Mesendoderm (in vitro differentiated cells): Measurements from ENCODE around the gene BAG3. TPM values are rescaled to one million over a fixed set of nuclear protein-coding genes. Genes with fewer than 3 reads are reported as not detected.

Experiments
- DNase-seq: peaks from one replicate; pipeline ENCODE4 v3.0.0; 2013
- H2AK5ac ChIP-seq: 2 replicates; pipeline ENCODE4 v1.6.1; 2013; ENCODE audit warnings: low read length, inconsistent platforms
- H2BK120ac ChIP-seq: 2 replicates; pipeline ENCODE4 v1.6.1; 2013; ENCODE audit warnings: low read depth, mild to moderate bottlenecking, low read length, moderate library complexity, mixed read lengths
- H2BK15ac ChIP-seq: replicated peaks from 2 replicates; pipeline ENCODE4 v1.6.1; 2013; ENCODE audit warnings: low read depth, mild to moderate bottlenecking, moderate library complexity
- H2BK5ac ChIP-seq: 2 replicates; pipeline ENCODE4 v1.6.1; 2013; ENCODE audit warnings: low read length, inconsistent platforms
- H3K18ac ChIP-seq: 2 replicates; pipeline ENCODE4 v1.6.1; 2013; ENCODE audit warnings: mild to moderate bottlenecking, low read length, mixed read lengths
- H3K23ac ChIP-seq: one replicate; pipeline ENCODE4 v1.6.1; 2013; ENCODE audit warnings: low read length
- H3K27ac ChIP-seq: 2 replicates; pipeline ENCODE4 v1.5.1; 2013; ENCODE audit warnings: low read depth, mild to moderate bottlenecking, inconsistent platforms, low read length, moderate library complexity
- H3K27me3 ChIP-seq: 2 replicates; pipeline ENCODE4 v1.6.1; 2013; ENCODE audit warnings: low read length, control low read depth, mild to moderate bottlenecking, inconsistent platforms; ENCODE audit not compliant: insufficient read depth, poor library complexity
- H3K36me3 ChIP-seq: 2 replicates; pipeline ENCODE4 v1.6.1; 2013; ENCODE audit warnings: low read length, inconsistent platforms; ENCODE audit not compliant: control insufficient read depth, insufficient read depth
- H3K4ac ChIP-seq: one replicate; pipeline ENCODE4 v1.6.1; 2013; ENCODE audit warnings: low read depth, mild to moderate bottlenecking, low read length, moderate library complexity
- H3K4me1 ChIP-seq: 2 replicates; pipeline ENCODE4 v1.6.1; 2013; ENCODE audit warnings: low read depth, low read length, inconsistent platforms; ENCODE audit not compliant: control insufficient read depth
- H3K4me2 ChIP-seq: 2 replicates; pipeline ENCODE4 v1.6.1; 2013; ENCODE audit warnings: low read length
- H3K4me3 ChIP-seq: 2 replicates; pipeline ENCODE4 v1.5.1; 2013; ENCODE audit warnings: mild to moderate bottlenecking, low read length
- H3K56ac ChIP-seq: one replicate; pipeline ENCODE4 v1.6.1; 2013; ENCODE audit warnings: low read length
- H3K79me1 ChIP-seq: 2 replicates; pipeline ENCODE4 v1.6.1; 2013; ENCODE audit warnings: low read length, inconsistent platforms
- H3K79me2 ChIP-seq: 2 replicates; pipeline ENCODE4 v1.6.1; 2013; ENCODE audit warnings: mild to moderate bottlenecking, low read length; ENCODE audit not compliant: control insufficient read depth, insufficient read depth
- H3K9ac ChIP-seq: 2 replicates; pipeline ENCODE4 v1.6.1; 2013; ENCODE audit warnings: low read length, inconsistent platforms
- H4K5ac ChIP-seq: one replicate; pipeline ENCODE4 v1.6.1; 2013; ENCODE audit warnings: low read length
- H4K8ac ChIP-seq: one replicate; pipeline ENCODE4 v1.6.1; 2013; ENCODE audit warnings: low read depth, mild to moderate bottlenecking, control low read depth, low read length, moderate library complexity
- WGBS: extraction: QIAGEN DNeasy Blood & Tissue Kit; methylation state at CpG from one replicate; pipeline ENCODE4 v1.1.7; 2013; ENCODE audit warnings: low lambda C conversion rate, missing lambda C conversion rate; ENCODE audit not compliant: insufficient coverage; ENCODE audit errors: extremely low coverage; 5-methylcytosine and 5-hydroxymethylcytosine counted together
- polyA plus RNA-seq, 2 experiments: library from polyadenylated mRNA; stranded (reverse); fragments of 200-250 nt; gene quantifications; one replicate each; pipeline ENCODE4 v1.2.3, GENCODE V29; 2013

BAG3 gene
- polyA plus RNA-seq (2013, experiment 1 of 2), result 16.0 TPM
- polyA plus RNA-seq (2013, experiment 2 of 2), result 16.9 TPM

GRCh38 chr10:119650692-119651513 is at the start of gene BAG3:
BAG3 (plus strand) TSS chr10:119651380; CDS start chr10:119651676, 296 bp downstream.
- peak within 1 kb of the TSS; percentile 87 for H3K4ac ChIP-seq
- H3K56ac ChIP-seq, result peak within 1 kb of the TSS; percentile 96
- no peaks in the 10 kb centered on the region for H3K27me3 ChIP-seq
- H3K27ac ChIP-seq, result peak within 1 kb of the TSS; percentile 83
- H3K18ac ChIP-seq, result peak within 1 kb of the TSS; percentile 91
- H3K4me1 ChIP-seq, result peaks cover 12% of the 10 kb centered on the region
- peak within 1 kb of the TSS; percentile 87 for H2BK5ac ChIP-seq
- no peak within 1 kb of the TSS for H2AK5ac ChIP-seq
- peak within 1 kb of the TSS; percentile 46 for H3K4me2 ChIP-seq
- H2BK15ac ChIP-seq, result no peak within 1 kb of the TSS
- H3K79me1 ChIP-seq, result peaks cover 9% of the 10 kb centered on the region
- no CpG with 5 or more reads among the region's 60 CpGs for WGBS
- DNase-seq, result peak; percentile 91
- H2BK120ac ChIP-seq, result peak within 1 kb of the TSS; percentile 15
- H3K23ac ChIP-seq, result peak within 1 kb of the TSS; percentile 17
- H3K4me3 ChIP-seq, result peak within 1 kb of the TSS; percentile 75
- no peak within 1 kb of the TSS for H4K5ac ChIP-seq
- H3K79me2 ChIP-seq, result peaks cover 22% of the 10 kb centered on the region
- peak within 1 kb of the TSS; percentile 86 for H3K9ac ChIP-seq
- H3K36me3 ChIP-seq, result no peaks in the 10 kb centered on the region
- no peak within 1 kb of the TSS for H4K8ac ChIP-seq

- Histone ChIP-seq H3K4ac (no peak overlapping the region), H2BK15ac (no peak overlapping the region), H3K4me1 (no peaks in the 10 kb centered on the region), H3K79me1 (no peaks in the 10 kb centered on the region), H3K56ac (no peak overlapping the region), H2AK5ac (no peak overlapping the region), H3K27ac (no peak overlapping the region), H3K4me2 (no peak overlapping the region), H4K8ac (no peak overlapping the region), H3K4me3 (no peak overlapping the region), H3K23ac (no peak overlapping the region), H3K9ac (no peak overlapping the region), H3K27me3 (no peaks in the 10 kb centered on the region), H2BK120ac (no peak overlapping the region), H3K18ac (no peak overlapping the region), H3K79me2 (no peaks in the 10 kb centered on the region), H4K5ac (no peak overlapping the region), H2BK5ac (no peak overlapping the region), H3K36me3 (no peaks in the 10 kb centered on the region)
- DNase-seq, result peak; percentile 67
- no CpG with 5 or more reads among the region's 2 CpGs for WGBS
Measured at GRCh38 chr10:119602241-119603095, 48.7 kb upstream of the BAG3 start.

- no peaks in the 10 kb centered on the region for H3K79me2 ChIP-seq
- no peak for DNase-seq
- no peak overlapping the region for H3K27ac ChIP-seq
- H3K4me2 ChIP-seq, result no peak overlapping the region
- no peak overlapping the region for H3K23ac ChIP-seq
- H2BK15ac ChIP-seq, result no peak overlapping the region
- H3K36me3 ChIP-seq, result no peaks in the 10 kb centered on the region
- H3K4me1 ChIP-seq, result no peaks in the 10 kb centered on the region
- H4K8ac ChIP-seq, result no peak overlapping the region
- H3K56ac ChIP-seq, result no peak overlapping the region
- no peak overlapping the region for H3K9ac ChIP-seq
- H2BK5ac ChIP-seq, result no peak overlapping the region
- no peak overlapping the region for H3K4me3 ChIP-seq
- no peak overlapping the region for H2AK5ac ChIP-seq
- no peak overlapping the region for H2BK120ac ChIP-seq
- no peak overlapping the region for H3K4ac ChIP-seq
- H3K18ac ChIP-seq, result no peak overlapping the region
- no peak overlapping the region for H4K5ac ChIP-seq
- no peaks in the 10 kb centered on the region for H3K79me1 ChIP-seq
- no peaks in the 10 kb centered on the region for H3K27me3 ChIP-seq
Measured at GRCh38 chr10:119604468-119604867, 46.7 kb upstream of the BAG3 start.

- Histone ChIP-seq H3K4me1 (no peaks in the 10 kb centered on the region), H3K56ac (no peak overlapping the region), H2BK120ac (no peak overlapping the region), H3K36me3 (no peaks in the 10 kb centered on the region), H3K27ac (no peak overlapping the region), H4K8ac (no peak overlapping the region), H3K4ac (no peak overlapping the region), H4K5ac (no peak overlapping the region), H3K4me2 (no peak overlapping the region), H3K4me3 (no peak overlapping the region), H3K18ac (no peak overlapping the region), H3K9ac (no peak overlapping the region), H3K23ac (no peak overlapping the region), H2BK15ac (no peak overlapping the region), H2AK5ac (no peak overlapping the region), H3K27me3 (no peaks in the 10 kb centered on the region), H2BK5ac (no peak overlapping the region), H3K79me1 (no peaks in the 10 kb centered on the region), H3K79me2 (no peaks in the 10 kb centered on the region)
- DNase-seq, result peak; percentile 54
- no CpG with 5 or more reads among the region's 15 CpGs for WGBS
Measured at GRCh38 chr10:119608316-119609155, 42.6 kb upstream of the BAG3 start.

GRCh38 chr10:119609516-119609915 is 41.7 kb upstream of the BAG3 start:
- no peaks in the 10 kb centered on the region for H3K79me1 ChIP-seq
- H3K36me3 ChIP-seq, result no peaks in the 10 kb centered on the region
- no peak overlapping the region for H3K23ac ChIP-seq
- no peaks in the 10 kb centered on the region for H3K79me2 ChIP-seq
- H3K4ac ChIP-seq, result no peak overlapping the region
- H3K4me3 ChIP-seq, result no peak overlapping the region
- no peaks in the 10 kb centered on the region for H3K4me1 ChIP-seq
- no peak overlapping the region for H2BK15ac ChIP-seq
- H2BK5ac ChIP-seq, result no peak overlapping the region
- H4K8ac ChIP-seq, result no peak overlapping the region
- no peaks in the 10 kb centered on the region for H3K27me3 ChIP-seq
- H2BK120ac ChIP-seq, result no peak overlapping the region
- H4K5ac ChIP-seq, result no peak overlapping the region
- no peak overlapping the region for H3K18ac ChIP-seq
- H3K27ac ChIP-seq, result no peak overlapping the region
- H3K4me2 ChIP-seq, result no peak overlapping the region
- WGBS, result no CpG with 5 or more reads among the region's 4 CpGs
- H2AK5ac ChIP-seq, result no peak overlapping the region
- no peak for DNase-seq
- no peak overlapping the region for H3K56ac ChIP-seq
- H3K9ac ChIP-seq, result no peak overlapping the region
